CD14-positive monocyte (primary cell): Measurements from ENCODE around the gene SHROOM3. TPM values are rescaled to one million over a fixed set of nuclear protein-coding genes. Genes with fewer than 3 reads are reported as not detected.

Experiments
- DNase-seq, 3 donors: peaks; one replicate each; pipeline ENCODE4 v3.0.0-alpha.2; 2011 to 2022
- H2AFZ ChIP-seq: 2 replicates; pipeline ENCODE4 v1.6.0; 2012; ENCODE audit warnings: mild to moderate bottlenecking, low read depth, low read length, inconsistent platforms; ENCODE audit not compliant: insufficient read depth, poor library complexity, severe bottlenecking
- H3K27ac ChIP-seq, 2 donors: 1 replicate in 1 of 2; 2 replicates in 1 of 2; pipeline ENCODE4 v1.5.1; 2012 to 2013; ENCODE audit warnings: low read length in 2 of 2, control low read depth in 1 of 2, inconsistent platforms in 1 of 2, low read depth in 1 of 2, mild to moderate bottlenecking in 1 of 2
- H3K27me3 ChIP-seq, 2 donors: one replicate each; pipeline versions ENCODE4 v1.6.0 to v1.6.1; 2011 to 2013; ENCODE audit warnings: low read length in 2 of 2; ENCODE audit not compliant: control insufficient read depth in 2 of 2, insufficient read depth in 2 of 2
- H3K36me3 ChIP-seq, 2 donors: replicated peaks in 1 of 2; 1 replicate in 1 of 2; 2 replicates in 1 of 2; pipeline versions ENCODE4 v1.5.1 to v1.6.1; 2012 to 2013; ENCODE audit warnings: low read length in 2 of 2, control low read depth in 1 of 2, inconsistent platforms in 1 of 2, mild to moderate bottlenecking in 1 of 2; ENCODE audit not compliant: insufficient read depth in 2 of 2, control insufficient read depth in 1 of 2
- H3K4me1 ChIP-seq, 2 donors: 1 replicate in 1 of 2; 2 replicates in 1 of 2; pipeline versions ENCODE4 v1.5.1 to v1.6.1; 2012 to 2013; ENCODE audit warnings: low read length in 2 of 2, control low read depth in 1 of 2, inconsistent platforms in 1 of 2, mild to moderate bottlenecking in 1 of 2, moderate library complexity in 1 of 2; ENCODE audit not compliant: insufficient read depth in 2 of 2, control insufficient read depth in 1 of 2
- H3K4me2 ChIP-seq: replicated peaks from 2 replicates; pipeline ENCODE3; 2012; ENCODE audit warnings: low read length, moderate library complexity, mild to moderate bottlenecking; ENCODE audit not compliant: poor library complexity, severe bottlenecking; ENCODE audit errors: extremely low read depth
- H3K4me3 ChIP-seq, 3 experiments: fragments of 200-600 bp in 1 of 3; sonication (generic) in 1 of 3; replicated peaks in 1 of 3; 1 replicate in 2 of 3; 2 replicates in 1 of 3; pipeline ENCODE4 v1.5.1; 2011 to 2013; ENCODE audit warnings: low read length in 3 of 3, mild to moderate bottlenecking in 3 of 3, control low read depth in 2 of 3, low read depth in 2 of 3, inconsistent platforms in 1 of 3, moderate library complexity in 1 of 3
- H3K79me2 ChIP-seq: 2 replicates; pipeline ENCODE4 v1.6.0; 2012; ENCODE audit warnings: mild to moderate bottlenecking, control low read depth, inconsistent platforms, low read length, moderate library complexity; ENCODE audit not compliant: insufficient read depth
- H3K9ac ChIP-seq: 2 replicates; pipeline ENCODE4 v1.6.0; 2017; ENCODE audit warnings: low read length, mild to moderate bottlenecking; ENCODE audit not compliant: insufficient read depth, poor library complexity, severe bottlenecking
- H3K9me3 ChIP-seq, 2 donors: replicated peaks in 1 of 2; 1 replicate in 1 of 2; 2 replicates in 1 of 2; pipeline versions ENCODE4 v1.5.1 to v1.6.1; 2012 to 2013; ENCODE audit warnings: low read length in 2 of 2, control low read depth in 1 of 2; ENCODE audit not compliant: control insufficient read depth in 1 of 2, insufficient read depth in 1 of 2
- H4K20me1 ChIP-seq: 2 replicates; pipeline ENCODE4 v1.6.0; 2012; ENCODE audit warnings: mild to moderate bottlenecking, low read length, control low read depth, moderate library complexity; ENCODE audit not compliant: insufficient read depth
- H3K27ac Mint-ChIP-seq, 7 donors: one replicate each; pipeline ENCODE4 v1.8.0; 2020; ENCODE audit warnings: mild to moderate bottlenecking in 7 of 7, mixed read lengths in 7 of 7, moderate library complexity in 6 of 7, inconsistent platforms in 2 of 7
- H3K27me3 Mint-ChIP-seq, 3 donors: one replicate each; pipeline ENCODE4 v1.8.0; 2021 to 2022; ENCODE audit warnings: low read depth in 3 of 3, mild to moderate bottlenecking in 3 of 3, mixed read lengths in 3 of 3, moderate library complexity in 3 of 3, inconsistent platforms in 1 of 3
- H3K36me3 Mint-ChIP-seq, 2 donors: one replicate each; pipeline ENCODE4 v1.8.0; 2020; ENCODE audit warnings: mixed read lengths in 2 of 2, inconsistent platforms in 1 of 2, mild to moderate bottlenecking in 1 of 2
- H3K4me1 Mint-ChIP-seq: one replicate; pipeline ENCODE4 v1.8.0; 2020; ENCODE audit warnings: mild to moderate bottlenecking, mixed read lengths
- H3K4me3 Mint-ChIP-seq, 2 donors: one replicate each; pipeline ENCODE4 v1.8.0; 2020; ENCODE audit warnings: mild to moderate bottlenecking in 2 of 2, mixed read lengths in 2 of 2, moderate library complexity in 1 of 2
- H3K9me3 Mint-ChIP-seq, 7 donors: one replicate each; pipeline ENCODE4 v1.8.0; 2020 to 2022; ENCODE audit warnings: mixed read lengths in 7 of 7, mild to moderate bottlenecking in 6 of 7, moderate library complexity in 6 of 7, inconsistent platforms in 2 of 7
- CTCF ChIP-seq: fragments of 200-600 bp; IDR thresholded peaks from one replicate; pipeline ENCODE4 v1.8.0; 2022; ENCODE audit warnings: antibody characterized with exemption, mild to moderate bottlenecking
- WGBS: methylation state at CpG from one replicate; pipeline ENCODE4 v1.1.5; 2013; ENCODE audit warnings: missing lambda C conversion rate; ENCODE audit not compliant: insufficient coverage; 5-methylcytosine and 5-hydroxymethylcytosine counted together
- intact Hi-C, 2 donors: fragments of 100-400 bp; cut with micrococcal nuclease; formaldehyde crosslinking; loops; one replicate each; pipeline versions ENCODE4 v1.15.0 to v1.15.1; 2023
- polyA plus RNA-seq, 3 donors: library from polyadenylated mRNA; depleted of rRNA in 1 of 3; unstranded in 2 of 3; stranded (reverse) in 1 of 3; fragments of 300-500 nt in 2 of 3; fragments of >200 nt in 1 of 3; fragmentation: Illumina TruSeq in 2 of 3; gene quantifications; 1 replicate in 2 of 3; 2 replicates in 1 of 3; pipeline ENCODE4 v1.2.3, GENCODE V29; 2012 to 2021

The SHROOM3 gene
- polyA plus RNA-seq, 3 donors: not detected

- Mint-ChIP-seq H3K4me1 (no peaks in the 10 kb centered on the region), H3K4me3 (no peak overlapping the region), H3K27ac (no peak overlapping the region), H3K27me3 (peaks cover 1 to 2% (median 1%) of the 10 kb centered on the region in 3 donors), H3K9me3 (no peaks in the 10 kb centered on the region), H3K36me3 (no peaks in the 10 kb centered on the region)
- H3K4me1 ChIP-seq: no peaks in the 10 kb centered on the region
- H3K27ac ChIP-seq: no peak overlapping the region
- no peak for TF ChIP-seq CTCF
- no peaks in the 10 kb centered on the region for H3K79me2 ChIP-seq
- H2AFZ ChIP-seq: no peak overlapping the region
- H3K36me3 ChIP-seq: no peaks in the 10 kb centered on the region
- no peaks in the 10 kb centered on the region for H4K20me1 ChIP-seq
- no peak overlapping the region for H3K4me3 ChIP-seq
- intact Hi-C loops: no loop called here
- no peak overlapping the region for H3K4me2 ChIP-seq
- DNase-seq: no peak
- no peaks in the 10 kb centered on the region for H3K9me3 ChIP-seq
- H3K27me3 ChIP-seq: no peaks in the 10 kb centered on the region
- no peak overlapping the region for H3K9ac ChIP-seq
Measured at GRCh38 chr4:76538296-76538695, 103.3 kb downstream of the SHROOM3 start.

- Histone ChIP-seq H3K4me3 (no peak overlapping the region), H3K36me3 (no peaks in the 10 kb centered on the region), H3K27ac (no peak overlapping the region), H3K4me1 (no peaks in the 10 kb centered on the region), H2AFZ (no peak overlapping the region), H4K20me1 (no peaks in the 10 kb centered on the region), H3K79me2 (no peaks in the 10 kb centered on the region), H3K4me2 (no peak overlapping the region), H3K9me3 (no peaks in the 10 kb centered on the region), H3K27me3 (no peaks in the 10 kb centered on the region), H3K9ac (no peak overlapping the region)
- no peak for DNase-seq
- H3K9me3 Mint-ChIP-seq: no peaks in the 10 kb centered on the region
- H3K36me3 Mint-ChIP-seq: no peaks in the 10 kb centered on the region
- 100% methylated on average over 1 of the region's 6 CpGs for WGBS
- H3K27ac Mint-ChIP-seq: no peak overlapping the region
- H3K4me3 Mint-ChIP-seq: no peak overlapping the region
- no peaks in the 10 kb centered on the region for H3K4me1 Mint-ChIP-seq
- no peak for TF ChIP-seq CTCF
- intact Hi-C loops: no loop called here
- H3K27me3 Mint-ChIP-seq: peaks cover 1 to 2% (median 2%) of the 10 kb centered on the region in 3 donors
Measured at GRCh38 chr4:76539979-76540378, 105.0 kb downstream of the SHROOM3 start.
